HepG2 (cell line): Measurements from ENCODE around the gene CNTROB.

ENCODE experiments used
- CEBPB ChIP-seq: IDR thresholded peaks from 2 replicates; pipeline ENCODE4 v1.6.1; 2011; ENCODE audit warnings: low read depth, low read length, improper control_type of control experiment, borderline replicate concordance
- EP300 ChIP-seq, 3 experiments: sonication (generic) in 1 of 3; formaldehyde crosslinking in 1 of 3; IDR thresholded peaks; 2 replicates each; pipeline versions ENCODE4 v1.5.1 to v1.6.1; 2011 to 2020; ENCODE audit warnings: low read depth in 2 of 3, low read length in 2 of 3, borderline replicate concordance in 1 of 3, improper control_type of control experiment in 1 of 3, mild to moderate bottlenecking in 1 of 3, missing genetic modification reagents in 1 of 3, moderate library complexity in 1 of 3

DNA sequence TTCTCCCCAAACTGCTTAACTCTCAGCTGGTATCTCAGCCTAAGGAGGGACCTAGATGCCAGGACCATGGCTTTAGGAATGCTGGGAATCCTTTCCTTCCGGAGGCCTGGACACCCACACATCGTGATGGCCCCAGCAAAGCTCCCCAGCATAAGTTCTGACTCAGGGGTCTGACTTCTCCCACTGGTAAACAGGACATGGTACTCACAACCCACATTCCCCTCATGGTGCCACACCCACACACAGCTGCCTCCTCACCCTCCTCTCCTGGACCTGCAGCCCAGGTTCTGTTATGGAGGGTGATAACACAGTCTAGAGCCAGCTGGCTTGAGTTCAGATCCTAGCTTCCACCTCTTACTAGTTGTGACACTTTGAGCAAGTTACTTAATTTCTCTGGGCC lies 15.2 kb upstream of the CNTROB start:
- no peak for TF ChIP-seq EP300 (IDR thresholded peaks at IDR 0.05; ENCODE audit: low read depth in 2 of 2, low read length in 2 of 2)
- no peak for TF ChIP-seq EP300 (CRISPR knock-in tag; IDR thresholded peaks at IDR 0.05; ENCODE audit: borderline replicate concordance)
- no peak for TF ChIP-seq CEBPB
